Colonic mucosa (tissue), 4 donors: ENCODE data around the gene ZNF112. TPM values are rescaled to one million over a fixed set of nuclear protein-coding genes. Genes with fewer than 3 reads are reported as not detected.
"Not testable (repeated sequence)": the region's sequence is repeated elsewhere in the genome, so short reads cannot be mapped to it uniquely, and the experiment has no call there.

ENCODE experiments used
- DNase-seq: peaks from one replicate; pipeline ENCODE4 v3.0.0-alpha.2; 2020
- H3K27ac ChIP-seq: fragments of 200-600 bp; one replicate; pipeline ENCODE4 v1.8.0; 2021
- H3K27me3 ChIP-seq: fragments of 200-600 bp; one replicate; pipeline ENCODE4 v1.8.0; 2021
- H3K36me3 ChIP-seq: fragments of 200-600 bp; one replicate; pipeline ENCODE4 v1.8.0; 2021
- H3K4me1 ChIP-seq: fragments of 200-600 bp; one replicate; pipeline ENCODE4 v1.8.0; 2021; ENCODE audit warnings: mild to moderate bottlenecking
- H3K4me3 ChIP-seq: fragments of 200-600 bp; one replicate; pipeline ENCODE4 v1.8.0; 2021
- H3K9ac ChIP-seq, 2 donors: one replicate each; pipeline ENCODE4 v1.7.0; 2013; ENCODE audit warnings: control low read depth in 2 of 2, low read depth in 2 of 2, low read length in 2 of 2
- H3K9me3 ChIP-seq: fragments of 200-600 bp; one replicate; pipeline ENCODE4 v1.8.0; 2021
- CTCF ChIP-seq: fragments of 200-600 bp; IDR thresholded peaks from one replicate; pipeline ENCODE4 v1.8.0; 2022; ENCODE audit warnings: antibody characterized with exemption, mild to moderate bottlenecking
- intact Hi-C: fragments of 100-400 bp; cut with DNase I; formaldehyde crosslinking; loops from one replicate; pipeline ENCODE4 v1.14.1; 2022
- total RNA-seq, 2 donors: library from RNA; stranded (reverse); fragmentation: NEBNext Ultra II Directional in 1 of 2; extraction: Animal tissue kit (Norgen Biotek cat#: 25700) in 1 of 2; gene quantifications; one replicate each; pipeline ENCODE4 v1.2.1, GENCODE V29; 2021
- donor health status: healthy.
- donor health status: DM: no; HTN: no; CAD: no.
- donor health status: DM: no; HTN: no; CAD: no.

The ZNF112 gene
- total RNA-seq, result 1 to 10 TPM; 3.0 to 4.4 TPM

- Histone ChIP-seq H3K4me1 (no peaks in the 10 kb centered on the region), H3K4me3 (peak within 1 kb of the TSS; percentile 51), H3K36me3 (no peaks in the 10 kb centered on the region), H3K9ac (peak within 1 kb of the TSS; percentile 55 to 59), H3K27ac (no peak within 1 kb of the TSS), H3K9me3 (no peaks in the 10 kb centered on the region), H3K27me3 (no peaks in the 10 kb centered on the region)
- DNase-seq, result peak; percentile 94
- intact Hi-C loops, result no loop called here
- TF ChIP-seq CTCF, result no peak
Observed at GRCh38 chr19:44356383-44357111, at the start of gene ZNF112. Gene ZNF112 (minus strand): TSS chr19:44356680. CDS start chr19:44340539, 16,141 bp downstream.

- Histone ChIP-seq H3K36me3 (no peaks in the 10 kb centered on the region), H3K9me3 (no peaks in the 10 kb centered on the region), H3K4me1 (no peaks in the 10 kb centered on the region), H3K27me3 (no peaks in the 10 kb centered on the region), H3K27ac (no peak within 1 kb of the TSS), H3K4me3 (peak within 1 kb of the TSS; percentile 53), H3K9ac (peak within 1 kb of the TSS in 1 of 2 donors; percentile 19)
- no peak for TF ChIP-seq CTCF
- intact Hi-C loops, result no loop called here
- peak; percentile 93 for DNase-seq
Observed at GRCh38 chr19:44401139-44402115, 44.9 kb upstream of the ZNF112 start, which contains the start of gene ZNF285. Gene ZNF285 (minus strand): TSS chr19:44401608. CDS start chr19:44397213, 4,395 bp downstream.

GRCh38 chr19:44389268-44389667 is 32.8 kb upstream of the ZNF112 start:
- H3K9ac ChIP-seq, H3K4me3 ChIP-seq, H3K36me3 ChIP-seq, H3K9me3 ChIP-seq, H3K27ac ChIP-seq, intact Hi-C loops, H3K4me1 ChIP-seq, DNase-seq, H3K27me3 ChIP-seq: not testable (repeated sequence)

- H3K4me3 ChIP-seq, result no peak overlapping the region
- no peak for DNase-seq
- H3K9me3 ChIP-seq, result no peaks in the 10 kb centered on the region
- no peak overlapping the region for H3K27ac ChIP-seq
- H3K27me3 ChIP-seq, result no peaks in the 10 kb centered on the region
- H3K4me1 ChIP-seq, result no peaks in the 10 kb centered on the region
- intact Hi-C loops, result no loop called here
- no peak overlapping the region for H3K9ac ChIP-seq
- no peak for TF ChIP-seq CTCF
- H3K36me3 ChIP-seq, result no peaks in the 10 kb centered on the region
Observed at GRCh38 chr19:44374789-44375188, 18.3 kb upstream of the ZNF112 start.

GRCh38 chr19:44371815-44372480 is 15.5 kb upstream of the ZNF112 start:
- H3K27me3 ChIP-seq, result no peaks in the 10 kb centered on the region
- H3K4me3 ChIP-seq, result no peak overlapping the region
- H3K9me3 ChIP-seq, result no peaks in the 10 kb centered on the region
- H3K4me1 ChIP-seq, result no peaks in the 10 kb centered on the region
- no peak overlapping the region for H3K27ac ChIP-seq
- intact Hi-C loops, result no loop called here
- H3K36me3 ChIP-seq, result no peaks in the 10 kb centered on the region
- DNase-seq, result no peak
- H3K9ac ChIP-seq, result no peak overlapping the region
- no peak for TF ChIP-seq CTCF
